ENCODE measurements around the gene HACD1. TPM values are rescaled to one million over a fixed set of nuclear protein-coding genes. Genes with fewer than 3 reads are reported as not detected.

The HACD1 gene
- polyA plus RNA-seq, 1 experiment: 53.7 TPM

- Histone ChIP-seq H3K9me3 (ENCODE audit: control insufficient read depth, insufficient read depth, low read length) (no peaks in the 10 kb centered on the region), H3K27ac (ENCODE audit: low read depth, low read length) (no peak overlapping the region), H3K27me3 (ENCODE audit: control insufficient read depth, insufficient read depth, low read length) (no peaks in the 10 kb centered on the region), H3K4me3 (ENCODE audit: low read depth, low read length) (no peak overlapping the region)
- TF ChIP-seq CTCF (IDR thresholded peaks at IDR 0.05; ENCODE audit: low read depth, low read length): no peak
- POLR2A ChIA-PET: no interaction called here
- no peak for DNase-seq (ENCODE audit: low read depth, low spot score)
- CTCF ChIA-PET: interaction anchor here (0.5 to 0.7 kb wide), 2 partner anchors 57 to 774 kb away, joined by 3 to 5 read pairs; no protein-coding TSS in a partner anchor
Observed at GRCh38 chr10:17547060-17547459, 70.1 kb downstream of the HACD1 start.

- Histone ChIP-seq H3K27ac (ENCODE audit: low read depth, low read length) (no peak overlapping the region), H3K4me3 (ENCODE audit: low read depth, low read length) (no peak overlapping the region), H3K27me3 (ENCODE audit: control insufficient read depth, insufficient read depth, low read length) (no peaks in the 10 kb centered on the region), H3K9me3 (ENCODE audit: control insufficient read depth, insufficient read depth, low read length) (no peaks in the 10 kb centered on the region)
- no peak for DNase-seq (ENCODE audit: low read depth, low spot score)
- TF ChIP-seq CTCF (IDR thresholded peaks at IDR 0.05; ENCODE audit: low read depth, low read length): no peak
- POLR2A ChIA-PET: interaction anchor here (0.6 kb wide), 1 partner anchor 45 kb away, joined by 3 read pairs; no protein-coding TSS in a partner anchor
- CTCF ChIA-PET: interaction anchor here (0.6 kb wide), 1 partner anchor 42 kb away, joined by 4 read pairs; no protein-coding TSS in a partner anchor
Observed at GRCh38 chr10:17544465-17544864, 72.7 kb downstream of the HACD1 start.

Small RNA genes within 50 kb of the gene (small RNA-seq; reads per million reads assigned to genes)
- not detected for gene AC069542.2 (ENCODE audit: insufficient read length, low read depth)

Other genes starting within 250 kb of the HACD1 start
- gene ST8SIA6, start 162.8 kb downstream of the HACD1 start, polyA plus RNA-seq (2011; rRNA removed): 0.10 TPM in 1 of 2 replicates, not detected in the other
- gene STAM, start 26.8 kb upstream of the HACD1 start, polyA plus RNA-seq (2011; rRNA removed): 31.3 and 43.6 TPM in 2 replicates
- 0.01 and 0.02 TPM in 2 replicates for gene TMEM236, start 134.8 kb upstream of the HACD1 start, polyA plus RNA-seq (2011; rRNA removed)
- not detected in 2 replicates for gene MRC1, start 192.0 kb upstream of the HACD1 start, polyA plus RNA-seq (2011; rRNA removed)